SU-DHL-6 (cell line): ENCODE measurements around the gene MRPL1.

ENCODE experiments used
- EZH2phosphoT487 ChIP-seq: fragments of 200-600 bp; sonication (generic), shearing (Covaris generic); conservative IDR thresholded peaks from 2 replicates; pipeline ENCODE4 v1.6.1; 2018; ENCODE audit warnings: mild to moderate bottlenecking, antibody characterized with exemption, low read length, moderate library complexity, mixed read lengths
- TF ChIP-seq, protein P1 (sequence below): fragments of 200-600 bp; sonication (generic); IDR thresholded peaks from one replicate; pipeline ENCODE4 v1.5.1; 2017; ENCODE audit warnings: antibody characterized with exemption, mild to moderate bottlenecking, low read length, moderate library complexity; ENCODE audit not compliant: insufficient read depth, poor library complexity, severe bottlenecking

DNA sequence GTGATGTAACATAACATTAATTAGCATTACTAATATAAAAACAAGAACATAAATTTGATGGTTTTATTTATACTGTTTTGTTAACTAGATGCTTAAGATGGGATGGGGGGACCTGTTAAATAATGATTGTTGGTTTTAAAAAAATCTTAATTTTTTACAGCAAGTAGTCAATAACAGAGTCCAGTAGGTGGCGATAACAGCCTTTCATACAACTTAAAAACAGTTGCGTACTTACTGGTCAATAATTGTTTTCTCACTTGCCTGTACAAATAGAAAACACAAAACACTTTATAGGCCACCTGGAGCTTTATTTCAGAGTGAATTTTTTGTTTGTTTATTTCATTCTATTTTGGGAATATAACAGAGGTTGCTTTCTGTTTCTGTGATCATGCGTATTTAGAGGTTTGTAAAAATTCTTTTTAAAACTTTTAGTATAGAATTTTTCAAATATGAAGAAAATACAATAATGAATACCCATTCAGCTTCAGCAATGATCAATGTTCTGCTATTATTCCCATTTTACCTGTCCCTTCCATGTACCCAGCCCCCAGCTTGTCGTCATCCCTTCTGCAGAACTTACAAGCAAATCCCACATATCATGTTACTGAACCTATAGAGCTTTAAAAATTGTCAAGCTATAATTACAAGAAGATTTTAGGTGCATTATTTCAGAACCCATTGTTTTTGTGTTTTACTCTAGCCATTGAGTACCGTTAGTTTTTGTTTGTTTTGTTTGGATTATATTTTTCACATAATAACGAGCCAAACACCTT is 97.1 kb downstream of the MRPL1 start:
- TF ChIP-seq, protein P1, sequence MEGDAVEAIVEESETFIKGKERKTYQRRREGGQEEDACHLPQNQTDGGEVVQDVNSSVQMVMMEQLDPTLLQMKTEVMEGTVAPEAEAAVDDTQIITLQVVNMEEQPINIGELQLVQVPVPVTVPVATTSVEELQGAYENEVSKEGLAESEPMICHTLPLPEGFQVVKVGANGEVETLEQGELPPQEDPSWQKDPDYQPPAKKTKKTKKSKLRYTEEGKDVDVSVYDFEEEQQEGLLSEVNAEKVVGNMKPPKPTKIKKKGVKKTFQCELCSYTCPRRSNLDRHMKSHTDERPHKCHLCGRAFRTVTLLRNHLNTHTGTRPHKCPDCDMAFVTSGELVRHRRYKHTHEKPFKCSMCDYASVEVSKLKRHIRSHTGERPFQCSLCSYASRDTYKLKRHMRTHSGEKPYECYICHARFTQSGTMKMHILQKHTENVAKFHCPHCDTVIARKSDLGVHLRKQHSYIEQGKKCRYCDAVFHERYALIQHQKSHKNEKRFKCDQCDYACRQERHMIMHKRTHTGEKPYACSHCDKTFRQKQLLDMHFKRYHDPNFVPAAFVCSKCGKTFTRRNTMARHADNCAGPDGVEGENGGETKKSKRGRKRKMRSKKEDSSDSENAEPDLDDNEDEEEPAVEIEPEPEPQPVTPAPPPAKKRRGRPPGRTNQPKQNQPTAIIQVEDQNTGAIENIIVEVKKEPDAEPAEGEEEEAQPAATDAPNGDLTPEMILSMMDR = peak; percentile 23
- no peak for TF ChIP-seq EZH2phosphoT487
